GM13977 (cell line): ENCODE measurements around the gene ACOX2.

Source experiments
- DNase-seq: peaks from one replicate; pipeline ENCODE4 v3.0.0; 2012; ENCODE audit warnings: low spot score
- in situ Hi-C: fragments of 300-500 bp; cut with MboI; formaldehyde crosslinking; loops from one replicate; pipeline ENCODE4 v1.12.0; 2022; ENCODE audit warnings: low sequenced_read_pairs, low pct_unique_long_range_greater_than_20kb, mixed read lengths, inconsistent platforms; ENCODE audit not compliant: unreplicated experiment
- TF ChIP-seq, protein P1 (sequence below): IDR thresholded peaks from 2 replicates; pipeline ENCODE4 v1.5.1; 2012; ENCODE audit warnings: mild to moderate bottlenecking, control low read depth; ENCODE audit not compliant: insufficient read depth; ENCODE audit errors: extremely low read depth, missing control alignments

The ACOX2 gene

GRCh38 chr3:58567251-58567515 lies 30.2 kb upstream of the ACOX2 start:
- DNase-seq = no peak
- in situ Hi-C loops = no loop called here
- TF ChIP-seq, protein P1, sequence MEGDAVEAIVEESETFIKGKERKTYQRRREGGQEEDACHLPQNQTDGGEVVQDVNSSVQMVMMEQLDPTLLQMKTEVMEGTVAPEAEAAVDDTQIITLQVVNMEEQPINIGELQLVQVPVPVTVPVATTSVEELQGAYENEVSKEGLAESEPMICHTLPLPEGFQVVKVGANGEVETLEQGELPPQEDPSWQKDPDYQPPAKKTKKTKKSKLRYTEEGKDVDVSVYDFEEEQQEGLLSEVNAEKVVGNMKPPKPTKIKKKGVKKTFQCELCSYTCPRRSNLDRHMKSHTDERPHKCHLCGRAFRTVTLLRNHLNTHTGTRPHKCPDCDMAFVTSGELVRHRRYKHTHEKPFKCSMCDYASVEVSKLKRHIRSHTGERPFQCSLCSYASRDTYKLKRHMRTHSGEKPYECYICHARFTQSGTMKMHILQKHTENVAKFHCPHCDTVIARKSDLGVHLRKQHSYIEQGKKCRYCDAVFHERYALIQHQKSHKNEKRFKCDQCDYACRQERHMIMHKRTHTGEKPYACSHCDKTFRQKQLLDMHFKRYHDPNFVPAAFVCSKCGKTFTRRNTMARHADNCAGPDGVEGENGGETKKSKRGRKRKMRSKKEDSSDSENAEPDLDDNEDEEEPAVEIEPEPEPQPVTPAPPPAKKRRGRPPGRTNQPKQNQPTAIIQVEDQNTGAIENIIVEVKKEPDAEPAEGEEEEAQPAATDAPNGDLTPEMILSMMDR = no peak

- TF ChIP-seq, protein P1 = no peak
- DNase-seq = no peak
- in situ Hi-C loops = no loop called here
These were observed 29.6 kb upstream of the ACOX2 start for GRCh38 chr3:58566398-58567250.

DNA sequence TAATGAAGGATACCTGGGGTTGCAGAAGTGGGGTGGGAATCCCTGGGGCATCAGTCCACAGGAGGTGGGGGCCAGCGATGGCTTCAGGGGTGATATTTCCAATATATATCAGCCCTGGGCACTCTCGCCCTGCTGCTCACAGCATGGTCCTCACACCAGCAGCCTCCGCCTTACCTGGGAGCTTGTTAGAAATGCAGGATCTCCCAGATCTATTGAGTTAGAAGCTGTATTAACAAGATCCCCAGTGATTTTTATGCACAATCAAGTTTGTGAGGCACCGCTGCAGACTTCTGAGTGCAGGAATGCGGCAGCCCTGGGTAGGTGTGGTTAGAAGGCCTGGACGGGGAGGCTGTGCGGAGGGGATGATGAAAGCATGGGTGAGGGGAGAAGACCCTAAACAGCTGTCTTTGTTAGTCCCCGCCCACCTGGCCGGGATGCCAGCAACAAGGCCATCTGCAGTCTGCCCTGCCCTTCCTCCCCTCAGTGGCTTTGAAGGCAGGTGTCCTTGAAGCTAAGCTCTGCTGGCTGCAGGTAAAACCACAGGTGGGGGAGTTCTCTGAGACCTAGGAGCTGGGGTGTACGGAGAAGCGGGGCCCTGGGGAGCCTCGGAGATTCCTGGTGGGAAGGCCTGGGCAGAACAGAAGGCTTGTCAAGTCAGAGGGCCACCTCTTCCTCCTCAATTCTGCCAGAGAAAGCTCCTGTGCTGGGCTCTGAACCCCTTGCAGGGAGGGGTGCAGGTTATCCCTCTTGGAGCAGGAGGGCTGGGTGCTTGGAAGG lies 28.8 kb upstream of the ACOX2 start:
- in situ Hi-C loops = no loop called here
- no peak for DNase-seq
- TF ChIP-seq, protein P1 = no peak

DNA sequence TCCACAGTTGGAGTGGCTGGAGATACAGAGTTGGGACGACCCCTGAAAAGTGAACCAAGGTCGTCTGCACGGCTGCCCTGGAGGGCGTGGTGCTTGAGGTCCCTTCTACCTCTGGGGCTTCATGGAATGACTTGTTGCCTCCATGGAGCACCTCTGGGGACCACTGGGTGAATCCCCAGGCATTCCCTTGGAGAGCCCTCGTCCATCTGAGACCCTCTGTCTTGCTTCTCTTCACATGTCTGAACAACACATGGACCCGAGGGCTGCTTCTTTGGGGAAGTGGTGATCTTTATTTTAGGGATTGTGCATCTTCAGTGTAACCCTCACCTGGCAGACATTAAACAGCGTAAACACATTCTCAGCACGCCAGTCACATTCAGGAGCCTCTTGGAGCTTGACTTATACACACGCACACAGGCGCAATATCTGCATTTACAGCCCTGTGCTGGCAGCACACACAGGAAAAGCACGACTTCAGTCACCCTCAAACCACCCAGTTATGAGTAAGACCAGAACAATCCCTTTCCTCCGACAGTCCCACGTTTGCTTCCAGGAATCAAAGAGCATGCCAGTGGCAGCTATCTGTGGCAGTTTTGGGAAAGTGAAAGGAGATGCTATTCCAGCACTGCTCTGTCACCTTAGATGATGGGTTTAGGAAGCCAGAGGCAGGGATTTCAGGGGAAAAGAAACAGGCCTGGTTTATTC lies 27.6 kb upstream of the ACOX2 start:
- in situ Hi-C loops = no loop called here
- TF ChIP-seq, protein P1 = no peak
- DNase-seq = no peak

DNA sequence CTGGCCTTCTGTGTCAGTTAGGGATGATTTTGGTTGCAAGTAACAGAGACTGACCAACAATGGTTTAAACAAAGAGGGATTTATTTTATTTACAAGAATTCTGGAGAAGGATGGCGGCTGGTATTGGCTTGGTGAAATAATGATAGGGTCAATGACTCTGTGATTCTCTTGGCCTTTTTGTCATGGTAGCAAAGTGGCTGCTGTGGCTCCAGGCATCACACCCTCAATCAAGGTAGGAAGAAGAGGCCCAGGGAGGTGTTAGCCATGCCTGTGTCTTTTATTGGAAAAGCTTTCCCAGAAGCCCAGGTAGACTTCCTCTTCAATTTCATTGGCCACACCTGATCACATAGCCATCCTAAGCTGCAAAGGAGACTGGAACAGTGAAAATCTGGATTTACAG lies 27.1 kb upstream of the ACOX2 start:
- in situ Hi-C loops = no loop called here
- TF ChIP-seq, protein P1 = no peak

DNA sequence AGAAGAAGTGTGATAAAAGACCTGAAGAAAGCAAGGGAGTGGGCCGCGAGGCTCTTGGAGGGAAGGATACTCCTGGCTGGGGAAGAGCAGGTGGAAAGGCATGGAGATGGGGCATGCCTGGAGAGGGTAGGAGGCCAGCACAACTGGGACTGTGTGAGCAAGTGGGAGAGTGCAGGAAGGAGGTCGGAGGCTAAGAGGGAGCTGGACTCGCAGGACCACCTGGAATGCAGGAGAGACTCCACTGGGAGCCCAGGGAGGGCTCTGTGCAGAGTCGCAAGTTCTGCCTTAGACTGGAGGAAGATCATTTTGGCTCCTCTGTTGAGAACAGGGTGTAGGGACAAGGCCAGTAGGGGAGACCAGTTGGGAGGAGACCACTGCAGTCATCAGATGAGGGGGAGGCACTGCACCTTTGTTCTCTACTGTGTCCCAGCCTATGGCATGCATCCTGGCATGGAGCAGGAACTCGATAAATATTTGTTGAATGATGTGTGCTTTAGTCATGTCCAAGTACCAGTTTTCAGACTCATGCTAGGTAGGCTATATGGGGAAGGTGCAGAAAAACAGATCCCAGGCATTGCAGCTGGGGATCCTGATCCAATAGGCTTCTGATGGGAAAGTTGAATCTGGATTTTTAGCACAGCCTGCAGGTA lies 26.5 kb upstream of the ACOX2 start:
- in situ Hi-C loops = no loop called here
- DNase-seq = no peak

More for the DNA sequence above, 27.1 kb upstream of the ACOX2 start:
- no peak for DNase-seq

More for the DNA sequence above, 26.5 kb upstream of the ACOX2 start:
- TF ChIP-seq, protein P1 = no peak
